ENCODE data around the gene TOPAZ1. TPM values are rescaled to one million over a fixed set of nuclear protein-coding genes. Genes with fewer than 3 reads are reported as not detected.

The TOPAZ1 gene
- not detected in 2 replicates for total RNA-seq

GRCh38 chr3:44241706-44242105 is at the start of gene TOPAZ1:
Gene TOPAZ1 (plus strand): TSS chr3:44241886. CDS start chr3:44242054, 168 bp downstream.
- DNase-seq (ENCODE audit: extremely low read depth, low read depth, low spot score), result no peak

GRCh38 chr3:44198284-44199269 is 43.1 kb upstream of the TOPAZ1 start:
- DNase-seq (ENCODE audit: extremely low read depth, low read depth, low spot score), result peak; percentile 47

DNA sequence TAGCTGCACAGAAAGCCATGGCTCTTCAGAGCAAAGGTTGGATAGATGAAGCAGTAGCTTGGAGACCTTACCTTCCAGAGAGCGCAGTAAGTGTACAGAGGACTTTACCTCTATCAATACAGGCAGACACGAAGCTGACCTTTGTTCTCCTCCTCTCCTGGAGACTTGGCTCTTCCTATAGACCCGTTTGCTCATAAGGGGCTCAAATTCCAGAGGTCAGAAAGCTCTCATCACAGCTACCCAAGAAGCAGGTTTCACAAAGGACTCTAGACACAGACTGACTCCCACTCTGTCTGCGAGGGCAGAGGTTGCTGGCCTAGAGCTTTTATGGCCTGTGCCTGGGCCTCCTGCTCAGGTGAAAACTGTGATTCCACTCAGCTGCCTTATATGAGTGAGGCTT is 35.4 kb upstream of the TOPAZ1 start:
- no peak for DNase-seq (ENCODE audit: extremely low read depth, low read depth, low spot score)

DNA sequence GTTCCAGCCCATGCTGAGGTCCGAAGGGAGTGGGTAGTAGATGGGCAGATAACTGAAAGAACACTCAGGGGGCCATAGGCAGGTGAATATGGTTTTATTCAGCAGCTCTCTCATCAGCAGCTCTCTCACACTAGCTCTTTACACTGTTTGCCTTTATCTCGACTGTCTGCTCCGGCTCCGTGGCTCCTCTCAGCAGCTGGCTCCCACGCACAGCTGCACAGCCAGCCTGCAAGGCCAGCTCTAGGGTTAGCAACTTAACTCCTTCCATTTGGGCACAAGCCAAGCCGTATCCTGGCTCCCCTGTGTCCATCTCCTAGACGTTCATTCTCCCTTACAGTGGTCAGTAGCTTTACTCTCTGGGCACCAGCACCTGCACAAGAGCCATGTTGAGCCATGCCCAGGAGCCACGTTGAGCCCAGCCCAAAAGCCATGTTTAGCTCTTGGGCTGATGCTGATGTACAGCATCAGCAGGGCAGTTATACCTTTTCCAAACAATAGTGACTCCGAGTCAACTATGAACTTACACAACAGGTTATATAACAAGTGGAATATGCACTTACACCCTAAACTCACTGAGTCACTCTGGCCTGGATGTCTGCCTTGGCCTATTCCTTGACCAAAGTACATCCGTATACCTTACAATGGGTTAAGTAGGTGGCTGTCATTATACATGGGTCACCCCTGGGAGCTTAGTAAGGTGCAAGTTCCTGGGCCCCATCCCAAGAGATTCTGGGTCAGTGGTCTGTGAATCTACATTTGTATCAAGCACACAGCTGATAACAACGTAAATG is 34.6 kb upstream of the TOPAZ1 start:
- no peak for DNase-seq (ENCODE audit: extremely low read depth, low read depth, low spot score)

DNA sequence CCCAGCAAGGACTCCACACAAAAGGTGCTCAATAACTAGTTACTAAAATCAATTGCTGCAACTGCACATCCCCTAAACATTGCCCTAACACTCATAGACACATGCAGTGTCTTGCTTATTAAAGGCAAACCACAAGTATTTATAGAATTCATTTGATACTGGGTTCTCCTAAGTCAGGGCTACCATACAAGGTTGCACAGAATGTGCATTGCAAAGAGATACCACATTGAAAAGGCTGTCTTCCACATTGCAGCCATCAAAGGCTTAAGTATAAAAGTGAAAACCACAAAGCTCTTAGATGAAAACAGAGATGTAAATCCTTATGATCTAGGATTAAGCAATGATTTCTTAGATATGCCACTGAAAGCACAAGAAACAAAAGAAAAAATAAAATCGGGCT is 33.6 kb upstream of the TOPAZ1 start:
- no peak for DNase-seq (ENCODE audit: extremely low read depth, low read depth, low spot score)

GRCh38 chr3:44208568-44208967 is 33.1 kb upstream of the TOPAZ1 start:
- no peak for DNase-seq (ENCODE audit: extremely low read depth, low read depth, low spot score)

DNA sequence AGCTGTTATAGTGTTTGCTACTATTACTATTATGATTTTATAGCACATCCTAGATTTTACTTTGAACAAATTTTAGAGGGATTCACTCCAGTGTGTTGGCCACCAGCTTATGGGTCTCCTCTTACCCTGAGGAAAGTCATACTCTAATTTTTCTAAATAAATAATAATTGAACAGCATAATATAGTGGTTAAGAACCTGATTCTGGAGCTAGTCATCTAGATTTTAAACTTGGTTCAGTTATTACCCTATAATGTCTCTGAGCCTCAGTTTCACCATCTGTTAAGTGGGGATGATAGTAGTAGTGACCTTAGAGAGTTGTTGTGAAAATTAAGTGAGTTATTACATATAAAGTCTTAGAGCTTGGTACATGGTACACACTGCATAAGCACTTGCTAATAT is 30.7 kb upstream of the TOPAZ1 start:
- DNase-seq (ENCODE audit: extremely low read depth, low read depth, low spot score), result no peak

GRCh38 chr3:44222337-44222736 is 19.3 kb upstream of the TOPAZ1 start:
- DNase-seq (ENCODE audit: extremely low read depth, low read depth, low spot score), result no peak

- no peak for DNase-seq (ENCODE audit: extremely low read depth, low read depth, low spot score)
Observed at GRCh38 chr3:44223299-44223698, 18.4 kb upstream of the TOPAZ1 start.

DNA sequence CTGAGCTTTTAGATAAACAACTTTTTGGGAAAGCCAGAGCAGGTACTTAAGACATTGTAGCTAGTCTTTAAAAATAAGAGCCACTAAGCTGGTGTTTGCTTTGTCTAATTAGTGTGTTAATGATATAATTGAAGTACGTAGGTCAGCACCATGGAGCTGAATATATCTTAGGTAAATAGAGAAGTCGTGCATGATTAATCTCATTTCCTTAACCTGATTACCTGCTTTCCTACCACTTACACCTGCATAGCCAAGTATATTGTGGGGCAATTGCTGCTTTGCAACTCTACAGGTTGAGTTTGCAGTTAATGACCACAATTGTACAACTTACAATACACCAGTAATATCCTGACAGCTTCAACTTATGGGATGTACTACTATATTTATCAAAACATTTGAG is 17.6 kb upstream of the TOPAZ1 start:
- DNase-seq (ENCODE audit: extremely low read depth, low read depth, low spot score), result no peak

GRCh38 chr3:44226573-44226972 is 15.1 kb upstream of the TOPAZ1 start:
- DNase-seq (ENCODE audit: extremely low read depth, low read depth, low spot score), result no peak

DNA sequence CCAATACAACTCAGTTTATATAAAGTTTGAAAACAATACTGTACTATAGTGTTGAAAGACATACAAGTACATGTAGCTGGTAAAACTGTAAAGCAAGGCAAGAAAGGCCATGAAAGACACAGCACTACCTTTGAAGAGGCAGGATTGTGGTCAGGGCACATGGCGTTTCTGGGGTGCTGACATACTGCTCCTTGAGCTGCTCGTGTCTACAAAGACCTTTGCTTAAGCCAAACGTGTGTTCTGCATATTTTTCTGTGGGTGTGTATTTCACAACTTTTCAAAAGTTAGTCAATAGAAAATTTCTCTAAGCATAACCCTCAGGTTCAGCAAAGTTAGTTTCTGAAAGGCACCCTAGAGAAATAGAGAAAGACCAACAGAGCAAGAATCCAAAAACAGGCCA is 14.1 kb upstream of the TOPAZ1 start:
- DNase-seq (ENCODE audit: extremely low read depth, low read depth, low spot score), result no peak

GRCh38 chr3:44228900-44229299 is 12.8 kb upstream of the TOPAZ1 start:
- no peak for DNase-seq (ENCODE audit: extremely low read depth, low read depth, low spot score)

DNA sequence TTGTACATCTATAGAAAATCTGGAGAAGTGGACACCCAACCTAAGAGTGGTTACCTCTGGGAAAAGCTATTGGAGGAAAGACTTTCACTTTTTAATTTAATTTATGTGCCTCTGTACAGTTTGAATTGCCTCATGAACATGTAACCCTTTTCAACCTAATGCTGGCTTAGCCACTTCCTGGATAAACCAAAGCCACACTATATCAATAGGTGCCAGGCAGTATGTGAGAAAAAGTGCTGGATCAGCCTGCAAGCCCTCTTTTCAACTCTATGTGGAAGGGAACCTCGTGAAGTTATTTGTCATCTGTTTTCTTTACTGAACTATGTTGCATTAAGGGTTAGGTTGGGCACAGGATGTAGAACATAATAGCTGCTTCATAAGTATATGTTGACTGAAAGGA is 9.3 kb upstream of the TOPAZ1 start:
- DNase-seq (ENCODE audit: extremely low read depth, low read depth, low spot score), result no peak

DNA sequence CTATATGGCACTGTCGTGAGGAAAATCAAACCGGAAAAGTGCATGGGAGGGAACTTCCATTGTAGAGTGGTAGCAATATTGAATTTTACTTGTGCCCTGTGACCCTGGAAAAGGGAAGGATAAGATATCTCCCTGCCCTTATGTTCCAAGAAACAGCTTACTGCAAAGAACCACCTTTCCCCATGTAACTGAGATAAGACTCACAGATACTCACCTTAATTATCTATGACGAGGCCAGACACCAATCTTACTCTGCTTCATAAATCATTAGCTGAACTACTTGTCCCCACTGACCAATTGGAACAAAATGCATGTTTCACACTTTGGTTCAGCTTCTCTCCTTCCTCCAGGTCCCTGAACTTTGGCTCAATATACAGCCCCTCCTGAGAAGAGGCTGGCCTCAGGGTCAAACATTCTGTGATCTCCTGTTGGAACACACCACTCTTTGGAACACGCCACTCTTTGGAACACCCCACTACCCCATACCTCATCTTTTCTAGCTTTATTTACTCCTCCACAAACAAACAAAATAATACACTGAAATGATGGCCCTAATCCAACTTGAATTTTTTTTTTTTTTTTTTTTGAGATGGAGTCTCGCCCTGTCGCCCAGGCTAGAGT is 6.9 kb upstream of the TOPAZ1 start:
- no peak for DNase-seq (ENCODE audit: extremely low read depth, low read depth, low spot score)

- DNase-seq (ENCODE audit: extremely low read depth, low read depth, low spot score), result peak; percentile 94
Observed at GRCh38 chr3:44235604-44236484, 5.8 kb upstream of the TOPAZ1 start.

DNA sequence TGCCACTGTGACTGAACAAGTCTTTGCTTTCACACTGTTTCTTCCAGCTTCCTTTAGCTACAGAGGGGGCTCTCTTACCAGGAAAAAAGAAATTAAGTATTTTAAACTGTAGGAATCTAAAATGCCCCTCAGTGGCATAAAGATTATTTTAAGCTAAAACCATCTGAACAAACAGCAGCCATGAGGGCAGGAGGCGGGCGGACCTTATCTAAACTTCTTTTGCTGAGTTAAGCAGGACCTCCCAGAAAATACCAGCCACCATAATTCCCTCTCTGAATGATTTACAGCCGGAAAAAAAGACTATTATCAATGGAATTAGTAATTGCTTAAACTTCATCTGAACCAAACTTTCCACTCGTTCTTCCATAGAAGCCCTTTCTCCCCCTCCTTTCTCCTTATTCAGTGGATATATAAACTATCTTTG is 5.2 kb upstream of the TOPAZ1 start:
- no peak for DNase-seq (ENCODE audit: extremely low read depth, low read depth, low spot score)

DNA sequence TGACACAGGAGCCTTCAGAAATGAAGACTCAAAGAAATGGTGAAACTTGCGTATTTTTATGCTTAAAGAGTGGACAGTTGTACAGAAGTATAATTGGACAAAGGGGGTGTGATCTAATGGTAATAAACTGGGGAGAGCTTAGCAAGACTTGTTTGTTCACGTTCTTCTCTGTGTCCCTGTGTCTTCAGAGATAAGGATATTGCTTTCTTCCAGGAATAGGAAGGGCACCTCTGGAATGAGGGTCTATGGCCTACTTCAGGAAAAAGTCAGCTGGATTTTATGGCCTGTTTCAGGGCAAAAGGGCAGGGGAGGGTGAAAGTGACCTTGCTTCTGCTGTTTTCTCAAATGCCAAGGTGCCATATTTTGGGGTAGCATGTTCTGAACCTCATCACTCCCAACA is 4.5 kb upstream of the TOPAZ1 start:
- no peak for DNase-seq (ENCODE audit: extremely low read depth, low read depth, low spot score)

DNA sequence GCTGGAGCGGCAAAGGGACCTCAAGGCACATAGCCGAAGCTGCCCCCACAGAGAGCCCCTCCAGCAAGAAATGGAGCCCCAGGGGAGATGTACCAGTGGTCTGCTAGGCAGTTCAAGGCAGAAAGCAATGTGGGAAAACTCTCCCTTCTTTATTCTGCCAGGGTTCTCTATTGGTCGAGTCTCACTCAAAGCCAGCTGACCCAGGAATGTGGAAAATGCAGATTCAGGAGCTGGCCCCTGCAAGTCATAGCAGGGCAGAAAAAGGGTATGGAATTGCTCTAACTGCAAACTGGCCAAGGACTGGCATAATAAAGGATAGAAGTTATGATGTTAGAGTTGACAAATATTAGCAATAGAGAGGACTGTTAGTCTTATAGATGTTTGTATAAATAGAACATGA is 4.0 kb upstream of the TOPAZ1 start:
- DNase-seq (ENCODE audit: extremely low read depth, low read depth, low spot score), result no peak

DNA sequence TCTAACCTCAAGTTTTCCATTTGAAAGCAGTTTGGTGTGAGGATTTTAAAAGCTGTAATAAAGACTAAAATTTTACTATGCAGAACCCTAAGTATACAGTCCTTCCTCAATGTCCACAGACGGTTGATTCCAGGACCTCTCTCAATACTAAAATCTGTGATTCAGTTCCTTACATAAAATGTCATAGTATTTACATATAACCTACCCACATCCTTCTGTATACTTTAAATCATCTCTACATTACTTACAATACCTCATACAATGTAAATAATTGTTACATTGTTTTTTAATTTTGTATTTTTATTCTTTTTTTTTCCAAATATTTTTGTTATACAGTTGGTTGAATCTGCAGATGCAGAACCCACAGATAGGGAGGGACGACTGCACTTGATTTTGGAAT is 2.8 kb upstream of the TOPAZ1 start:
- no peak for DNase-seq (ENCODE audit: extremely low read depth, low read depth, low spot score)

Measured in glomerular endothelial cell (primary cell).